A549 (cell line): ENCODE data around the gene EFCAB5. TPM values are rescaled to one million over a fixed set of nuclear protein-coding genes. Genes with fewer than 3 reads are reported as not detected.

Experiments used
- ATAC-seq, 2 experiments: fragments of 200-7000 bp in 1 of 2; fragments of >200 bp in 1 of 2; cut with Nextera tagmentation in 1 of 2; cut with Tn5 transposase in 1 of 2; 3 replicates each; pipeline versions ENCODE4 v1.8.0 to v1.9.1; 2018 to 2020; ENCODE audit warnings: mild to moderate bottlenecking in 1 of 2, moderate library complexity in 1 of 2
- CTCF ChIA-PET: fragments of 300-600 bp; sonication (Branson Sonifier 250); formaldehyde crosslinking; extraction: SDS; loops from one replicate; lab custom pipeline; 2021; ENCODE audit warnings: antibody characterized with exemption, inconsistent platforms; lab: Yijun Ruan, JAX
- POLR2A ChIA-PET: fragments of 350-600 bp; formaldehyde crosslinking; extraction: SDS; loops from one replicate; lab custom pipeline; 2021; ENCODE audit warnings: antibody characterized with exemption, inconsistent platforms; lab: Yijun Ruan, JAX
- DNase-seq, 2 experiments: peaks; one replicate each; pipeline versions ENCODE4 v3.0.0 to v3.0.0-alpha.2; 2011 to 2016; ENCODE audit warnings: low read depth in 1 of 2, low spot score in 1 of 2
- FAIRE-seq: peaks from 2 replicates; lab custom pipeline; 2011; peaks lifted over from hg19 to GRCh38; lab: Jason Lieb, UNC
- H3K27ac ChIP-seq, 2 experiments: fragments of >200 bp; sonication (Bioruptor Twin); formaldehyde crosslinking; 3 replicates each; pipeline ENCODE4 v1.5.1; 2016 to 2017
- H3K4me1 ChIP-seq: fragments of >200 bp; sonication (Bioruptor Twin); formaldehyde crosslinking; 3 replicates; pipeline ENCODE4 v1.6.1; 2016
- H3K4me2 ChIP-seq: fragments of >200 bp; sonication (Bioruptor Twin); formaldehyde crosslinking; 3 replicates; pipeline ENCODE4 v1.6.1; 2016
- H3K4me3 ChIP-seq: fragments of >200 bp; sonication (Bioruptor Twin); formaldehyde crosslinking; 3 replicates; pipeline ENCODE4 v1.5.1; 2016
- H3K9me3 ChIP-seq: fragments of >200 bp; sonication (Bioruptor Twin); formaldehyde crosslinking; 3 replicates; pipeline ENCODE4 v1.6.1; 2016
- CEBPB ChIP-seq, 2 experiments: fragments of >200 bp in 1 of 2; sonication (Bioruptor Twin) in 1 of 2; formaldehyde crosslinking in 1 of 2; IDR thresholded peaks; 2 replicates each; pipeline ENCODE4 v1.6.1; 2012 to 2016
- ELK1 ChIP-seq: fragments of 150-350 bp; IDR thresholded peaks from 2 replicates; pipeline ENCODE4 v1.6.1; 2014; ENCODE audit warnings: low read depth, mild to moderate bottlenecking, low read length
- ESRRA ChIP-seq: fragments of 150-350 bp; IDR thresholded peaks from 2 replicates; pipeline ENCODE4 v1.6.1; 2014; ENCODE audit warnings: mild to moderate bottlenecking, low read length, borderline replicate concordance
- FOSB ChIP-seq: fragments of 250-450 bp; sonication (Bioruptor Pico); IDR thresholded peaks from 2 replicates; pipeline ENCODE4 v1.5.0; 2020; ENCODE audit warnings: mild to moderate bottlenecking, moderate library complexity
- HDAC2 ChIP-seq: fragments of 200-600 bp; sonication (generic); IDR thresholded peaks from 2 replicates; pipeline ENCODE4 v1.6.1; 2016
- HEYL ChIP-seq: fragments of 250-450 bp; sonication (Bioruptor Pico); IDR thresholded peaks from 2 replicates; pipeline ENCODE4 v1.8.0; 2021; ENCODE audit warnings: mild to moderate bottlenecking, moderate library complexity
- HOXA7 ChIP-seq: fragments of 250-450 bp; sonication (Bioruptor Pico); IDR thresholded peaks from 2 replicates; pipeline ENCODE4 v1.5.0; 2020; ENCODE audit warnings: mild to moderate bottlenecking, moderate library complexity
- HOXB13 ChIP-seq: fragments of 250-450 bp; sonication (Bioruptor Pico); IDR thresholded peaks from 2 replicates; pipeline ENCODE4 v1.5.0; 2020; ENCODE audit warnings: low read depth, mild to moderate bottlenecking, moderate library complexity
- HOXB5 ChIP-seq: fragments of 250-450 bp; sonication (Bioruptor Pico); IDR thresholded peaks from 2 replicates; pipeline ENCODE4 v1.5.0; 2020; ENCODE audit warnings: mild to moderate bottlenecking, moderate library complexity
- JUNB ChIP-seq: fragments of >200 bp; sonication (Bioruptor Twin); formaldehyde crosslinking; IDR thresholded peaks from 2 replicates; pipeline ENCODE4 v1.6.1; 2016
- MAFK ChIP-seq: fragments of 450-650 bp; IDR thresholded peaks from 2 replicates; pipeline ENCODE4 v1.6.1; 2014; ENCODE audit not compliant: partially characterized antibody
- MAZ ChIP-seq: fragments of 150-350 bp; IDR thresholded peaks from 2 replicates; pipeline ENCODE4 v1.6.1; 2014; ENCODE audit warnings: antibody characterized with exemption, low read depth, low read length, borderline replicate concordance
- RAD21 ChIP-seq, 2 experiments: fragments of >200 bp in 1 of 2; sonication (Bioruptor Twin) in 1 of 2; formaldehyde crosslinking in 1 of 2; IDR thresholded peaks in 1 of 2; conservative IDR thresholded peaks in 1 of 2; 2 replicates in 1 of 2; 3 replicates in 1 of 2; pipeline ENCODE4 v1.6.1; 2012 to 2018; ENCODE audit warnings: inconsistent platforms in 1 of 2
- RCOR1 ChIP-seq: fragments of 150-350 bp; IDR thresholded peaks from 2 replicates; pipeline ENCODE4 v1.6.1; 2014; ENCODE audit warnings: antibody characterized with exemption, low read length, low read depth
- RFX5 ChIP-seq: fragments of 450-650 bp; IDR thresholded peaks from 2 replicates; pipeline ENCODE4 v1.7.1; 2014; ENCODE audit warnings: antibody characterized with exemption, mild to moderate bottlenecking, moderate library complexity
- TFCP2L1 ChIP-seq: fragments of 250-450 bp; sonication (Bioruptor Pico); IDR thresholded peaks from 2 replicates; pipeline ENCODE4 v1.5.0; 2021; ENCODE audit warnings: mild to moderate bottlenecking
- TP53 ChIP-seq: fragments of 250-450 bp; sonication (Bioruptor Pico); IDR thresholded peaks from 2 replicates; pipeline ENCODE4 v1.5.0; 2021; ENCODE audit warnings: mild to moderate bottlenecking, moderate library complexity
- ZFP36 ChIP-seq: fragments of 450-650 bp; IDR thresholded peaks from 2 replicates; pipeline ENCODE4 v1.6.1; 2014; ENCODE audit warnings: borderline replicate concordance; ENCODE audit not compliant: partially characterized antibody
- ZNF302 ChIP-seq: fragments of 250-450 bp; sonication (Bioruptor Pico); IDR thresholded peaks from 2 replicates; pipeline ENCODE4 v1.9.0; 2021; ENCODE audit warnings: inconsistent platforms, mild to moderate bottlenecking, moderate library complexity
- WGBS: methylation state at CpG from one replicate; pipeline ENCODE4 v1.1.6; 2017; ENCODE audit errors: missing lambda C conversion rate; 5-methylcytosine and 5-hydroxymethylcytosine counted together
- polyA plus RNA-seq, 4 experiments: library from polyadenylated mRNA; depleted of rRNA in 3 of 4; stranded (reverse); fragments of >200 nt; fragmentation: RNase III in 1 of 4; extraction: RNeasy Plus Mini Kit Qiagen cat#74134 plus additional on column Dnase treatment in 1 of 4; gene quantifications; 2 replicates in 3 of 4; 3 replicates in 1 of 4; pipeline ENCODE4 v1.2.3, GENCODE V29; 2011 to 2017
- TF ChIP-seq, protein P1 (sequence below): fragments of 450-650 bp; IDR thresholded peaks from 2 replicates; pipeline ENCODE4 v1.6.1; 2014; ENCODE audit warnings: antibody characterized with exemption
- TF ChIP-seq, protein P2 (sequence below): fragments of 200-600 bp; sonication (generic); IDR thresholded peaks from 2 replicates; pipeline ENCODE4 v1.6.1; 2016; ENCODE audit warnings: antibody characterized with exemption, mild to moderate bottlenecking, moderate library complexity
- TF ChIP-seq, protein P3 (sequence below): IDR thresholded peaks from 2 replicates; pipeline ENCODE4 v1.6.1; 2012
- TF ChIP-seq, protein P4 (sequence below): IDR thresholded peaks from 2 replicates; pipeline ENCODE4 v1.6.1; 2012; ENCODE audit warnings: low read depth, borderline replicate concordance

Gene EFCAB5
- polyA plus RNA-seq, 2 of the 4 experiments (the other 2 are of a cell fraction) = 0.65 to 2.6 TPM

DNA sequence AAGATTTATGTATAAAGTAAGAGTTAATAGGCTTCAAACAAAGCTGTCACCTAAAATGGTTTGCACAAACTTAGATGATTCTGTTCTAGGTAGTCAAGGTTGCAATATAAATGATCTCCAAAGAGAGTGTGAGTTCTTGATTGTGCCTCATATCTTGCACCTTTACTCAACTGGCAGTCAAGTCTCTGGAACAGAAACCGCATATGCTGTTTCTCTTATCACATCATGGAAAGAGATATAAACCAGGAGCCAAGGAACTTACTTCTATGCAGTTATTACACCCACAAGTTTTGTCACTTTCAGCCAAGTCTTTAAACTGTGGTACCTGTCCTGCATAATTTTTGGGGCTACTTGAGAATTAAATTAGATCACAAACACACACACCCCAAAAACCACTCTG, 16.6 kb upstream of the EFCAB5 start:
- H3K4me1 ChIP-seq = peaks cover 21% of the 10 kb centered on the region
- no peaks in the 10 kb centered on the region for H3K9me3 ChIP-seq
- ATAC-seq = no peak
- 94% methylated on average over 1 of the region's 1 CpG for WGBS
- H3K4me3 ChIP-seq = no peak overlapping the region
- ChIA-PET POLR2A (no interaction called here), CTCF (interaction anchor here (0.9 to 2.8 kb wide), 5 partner anchors 9 to 308 kb away, joined by 3 to 8 read pairs (median 7); no protein-coding TSS in a partner anchor)
- FAIRE-seq = no peak
- TF ChIP-seq, protein P1, sequence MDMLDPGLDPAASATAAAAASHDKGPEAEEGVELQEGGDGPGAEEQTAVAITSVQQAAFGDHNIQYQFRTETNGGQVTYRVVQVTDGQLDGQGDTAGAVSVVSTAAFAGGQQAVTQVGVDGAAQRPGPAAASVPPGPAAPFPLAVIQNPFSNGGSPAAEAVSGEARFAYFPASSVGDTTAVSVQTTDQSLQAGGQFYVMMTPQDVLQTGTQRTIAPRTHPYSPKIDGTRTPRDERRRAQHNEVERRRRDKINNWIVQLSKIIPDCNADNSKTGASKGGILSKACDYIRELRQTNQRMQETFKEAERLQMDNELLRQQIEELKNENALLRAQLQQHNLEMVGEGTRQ = no peak
- TF ChIP-seq ZNF302 (CRISPR knock-in tag) = no peak
- TF ChIP-seq HDAC2 = no peak
- TF ChIP-seq RFX5 = no peak
- TF ChIP-seq ELK1 = no peak
- TF ChIP-seq MAFK = no peak
- TF ChIP-seq, protein P2, sequence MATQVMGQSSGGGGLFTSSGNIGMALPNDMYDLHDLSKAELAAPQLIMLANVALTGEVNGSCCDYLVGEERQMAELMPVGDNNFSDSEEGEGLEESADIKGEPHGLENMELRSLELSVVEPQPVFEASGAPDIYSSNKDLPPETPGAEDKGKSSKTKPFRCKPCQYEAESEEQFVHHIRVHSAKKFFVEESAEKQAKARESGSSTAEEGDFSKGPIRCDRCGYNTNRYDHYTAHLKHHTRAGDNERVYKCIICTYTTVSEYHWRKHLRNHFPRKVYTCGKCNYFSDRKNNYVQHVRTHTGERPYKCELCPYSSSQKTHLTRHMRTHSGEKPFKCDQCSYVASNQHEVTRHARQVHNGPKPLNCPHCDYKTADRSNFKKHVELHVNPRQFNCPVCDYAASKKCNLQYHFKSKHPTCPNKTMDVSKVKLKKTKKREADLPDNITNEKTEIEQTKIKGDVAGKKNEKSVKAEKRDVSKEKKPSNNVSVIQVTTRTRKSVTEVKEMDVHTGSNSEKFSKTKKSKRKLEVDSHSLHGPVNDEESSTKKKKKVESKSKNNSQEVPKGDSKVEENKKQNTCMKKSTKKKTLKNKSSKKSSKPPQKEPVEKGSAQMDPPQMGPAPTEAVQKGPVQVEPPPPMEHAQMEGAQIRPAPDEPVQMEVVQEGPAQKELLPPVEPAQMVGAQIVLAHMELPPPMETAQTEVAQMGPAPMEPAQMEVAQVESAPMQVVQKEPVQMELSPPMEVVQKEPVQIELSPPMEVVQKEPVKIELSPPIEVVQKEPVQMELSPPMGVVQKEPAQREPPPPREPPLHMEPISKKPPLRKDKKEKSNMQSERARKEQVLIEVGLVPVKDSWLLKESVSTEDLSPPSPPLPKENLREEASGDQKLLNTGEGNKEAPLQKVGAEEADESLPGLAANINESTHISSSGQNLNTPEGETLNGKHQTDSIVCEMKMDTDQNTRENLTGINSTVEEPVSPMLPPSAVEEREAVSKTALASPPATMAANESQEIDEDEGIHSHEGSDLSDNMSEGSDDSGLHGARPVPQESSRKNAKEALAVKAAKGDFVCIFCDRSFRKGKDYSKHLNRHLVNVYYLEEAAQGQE = no peak
- no peak for TF ChIP-seq HOXA7
- TF ChIP-seq, protein P3, sequence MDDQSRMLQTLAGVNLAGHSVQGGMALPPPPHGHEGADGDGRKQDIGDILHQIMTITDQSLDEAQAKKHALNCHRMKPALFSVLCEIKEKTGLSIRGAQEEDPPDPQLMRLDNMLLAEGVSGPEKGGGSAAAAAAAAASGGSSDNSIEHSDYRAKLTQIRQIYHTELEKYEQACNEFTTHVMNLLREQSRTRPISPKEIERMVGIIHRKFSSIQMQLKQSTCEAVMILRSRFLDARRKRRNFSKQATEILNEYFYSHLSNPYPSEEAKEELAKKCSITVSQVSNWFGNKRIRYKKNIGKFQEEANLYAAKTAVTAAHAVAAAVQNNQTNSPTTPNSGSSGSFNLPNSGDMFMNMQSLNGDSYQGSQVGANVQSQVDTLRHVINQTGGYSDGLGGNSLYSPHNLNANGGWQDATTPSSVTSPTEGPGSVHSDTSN = no peak
- no peak for TF ChIP-seq RCOR1
- TF ChIP-seq HEYL (CRISPR knock-in tag) = no peak
- no peak for TF ChIP-seq MAZ
- no peak for TF ChIP-seq HOXB5 (CRISPR knock-in tag)
- TF ChIP-seq TFCP2L1 (CRISPR knock-in tag) = no peak
- no peak for TF ChIP-seq CEBPB (IDR thresholded peaks at IDR 0.05)
- TF ChIP-seq RAD21 (conservative IDR thresholded peaks at IDR 0.05 in 1 of 2, IDR thresholded peaks at IDR 0.05 in 1 of 2) = no peak
- TF ChIP-seq ESRRA = no peak
- no peak for TF ChIP-seq ZFP36
- TF ChIP-seq JUNB = no peak
- no peak overlapping the region for H3K4me2 ChIP-seq
- no peak overlapping the region for H3K27ac ChIP-seq
- DNase-seq = no peak

DNA sequence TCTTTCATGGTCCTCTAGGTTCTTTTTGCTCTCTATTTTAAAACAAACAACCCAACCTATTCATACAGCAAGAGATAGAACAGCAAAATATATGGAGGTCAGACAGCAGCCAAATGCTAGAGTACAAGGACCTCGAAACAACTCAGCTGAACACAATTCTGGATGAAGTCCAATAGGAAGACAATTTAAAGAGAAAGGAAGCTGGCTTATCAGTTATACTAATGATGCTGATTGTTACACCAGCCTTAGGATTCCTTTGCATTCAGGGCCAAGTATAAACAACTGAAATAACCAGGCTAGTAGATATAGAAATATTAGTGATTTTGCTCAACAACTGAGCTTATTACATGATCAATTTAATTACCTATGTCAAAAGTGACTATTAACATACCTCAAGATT, 13.9 kb upstream of the EFCAB5 start:
- Histone ChIP-seq H3K27ac (no peak overlapping the region), H3K4me3 (no peak overlapping the region), H3K9me3 (no peaks in the 10 kb centered on the region), H3K4me2 (peak overlapping the region; percentile 86; the same call in 2 of the 3 replicates), H3K4me1 (peaks cover 31% of the 10 kb centered on the region)
- 50% methylated on average over 1 of the region's 1 CpG for WGBS
- TF ChIP-seq HOXA7 (no peak), TP53 (CRISPR knock-in tag) (no peak), ESRRA (no peak), JUNB (no peak), HOXB13 (no peak), ZNF302 (CRISPR knock-in tag) (no peak), MAZ (no peak), FOSB (no peak)
- TF ChIP-seq, protein P4, sequence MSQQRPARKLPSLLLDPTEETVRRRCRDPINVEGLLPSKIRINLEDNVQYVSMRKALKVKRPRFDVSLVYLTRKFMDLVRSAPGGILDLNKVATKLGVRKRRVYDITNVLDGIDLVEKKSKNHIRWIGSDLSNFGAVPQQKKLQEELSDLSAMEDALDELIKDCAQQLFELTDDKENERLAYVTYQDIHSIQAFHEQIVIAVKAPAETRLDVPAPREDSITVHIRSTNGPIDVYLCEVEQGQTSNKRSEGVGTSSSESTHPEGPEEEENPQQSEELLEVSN = no peak
- POLR2A ChIA-PET = no interaction called here
- ATAC-seq = no peak
- no peak for DNase-seq
- CTCF ChIA-PET = interaction anchor here (0.7 to 10.3 kb wide), 10 partner anchors 9 to 311 kb away, joined by 3 to 536 read pairs (median 4); no protein-coding TSS in a partner anchor
- FAIRE-seq = peak; percentile 61
